ENCODE data around the gene FGD3.

FGD3 gene

DNA sequence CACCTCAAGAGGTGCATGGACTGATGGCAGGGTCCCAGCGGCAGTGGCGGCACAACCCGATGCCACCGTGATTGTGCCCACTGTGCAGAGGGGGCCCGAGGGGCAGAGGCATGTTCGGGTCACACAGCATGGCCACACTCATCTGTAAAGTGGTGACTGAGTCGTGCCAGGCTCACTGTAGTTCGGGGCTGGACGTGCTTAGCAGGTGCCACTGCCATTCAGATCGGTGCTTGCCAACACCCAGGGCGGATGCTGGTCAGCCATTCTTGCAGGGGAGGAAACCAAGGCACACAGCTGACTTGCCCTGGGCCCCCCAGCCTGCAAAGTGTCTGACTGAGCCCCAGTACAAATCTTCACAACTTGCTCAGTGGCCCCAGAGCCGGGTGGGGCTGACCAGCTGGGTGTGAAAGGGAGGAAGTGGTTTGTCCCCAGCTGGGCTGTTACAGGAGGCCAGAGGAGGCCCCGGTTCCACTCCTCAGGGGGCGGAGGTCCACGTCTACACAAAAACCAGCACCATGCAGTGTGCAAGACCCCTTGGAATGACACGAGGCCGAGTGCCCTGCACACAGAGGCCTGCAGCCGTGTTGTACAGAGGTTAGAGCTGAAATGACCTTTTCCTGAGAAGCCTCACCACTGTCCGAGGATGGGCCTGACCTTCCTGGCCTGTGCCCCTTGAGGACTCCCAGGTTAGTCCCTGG, 17.9 kb downstream of the FGD3 start:
- H3K27ac ChIP-seq: no peak overlapping the region
- TF ChIP-seq CTCF (IDR thresholded peaks at IDR 0.05): no peak
- intact Hi-C loops (cut with DNase I; ENCODE audit: low total_unique reads): no loop called here
- peaks cover 0 to 10% of the 10 kb centered on the region in 2 donors for H3K27me3 ChIP-seq
- peak overlapping the region; percentile 34 to 35 for H3K4me3 ChIP-seq
- no peaks in the 10 kb centered on the region for H3K36me3 ChIP-seq
- H3K4me1 ChIP-seq: no peaks in the 10 kb centered on the region
- peak; percentile 48 to 64 for DNase-seq
- H3K9me3 ChIP-seq: peaks cover 0 to 4% (median 3%) of the 10 kb centered on the region in 3 donors

GRCh38 chr9:92965759-92966517, 18.6 kb downstream of the FGD3 start:
- intact Hi-C loops (cut with DNase I; ENCODE audit: low total_unique reads): no loop called here
- H3K27ac ChIP-seq: no peak overlapping the region
- H3K9me3 ChIP-seq: peaks cover 0 to 4% (median 3%) of the 10 kb centered on the region in 3 donors
- H3K27me3 ChIP-seq: peaks cover 0 to 10% of the 10 kb centered on the region in 2 donors
- no peaks in the 10 kb centered on the region for H3K4me1 ChIP-seq
- peak overlapping the region in 1 of 2 donors; percentile 35 for H3K4me3 ChIP-seq
- H3K36me3 ChIP-seq: no peaks in the 10 kb centered on the region
- peak in 1 of 2 donors; percentile 52 for DNase-seq
- TF ChIP-seq CTCF (IDR thresholded peaks at IDR 0.05): no peak

DNA sequence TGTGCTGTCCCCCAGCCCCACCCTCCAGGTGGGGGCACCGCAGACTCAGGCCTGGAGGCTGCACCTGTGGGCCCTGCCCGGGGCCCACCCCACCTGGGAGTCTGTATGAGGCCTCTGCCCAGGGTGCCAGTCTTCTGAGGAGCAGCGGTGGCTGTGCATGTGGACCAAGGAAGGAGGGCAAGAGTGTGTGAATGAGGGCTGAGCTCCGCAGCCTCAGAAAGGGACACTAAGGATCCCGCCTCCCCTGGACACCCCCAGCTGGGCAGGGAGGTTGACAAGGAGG, 19.1 kb downstream of the FGD3 start:
- Histone ChIP-seq H3K36me3 (no peaks in the 10 kb centered on the region), H3K4me1 (no peaks in the 10 kb centered on the region), H3K27me3 (peaks cover 0 to 10% of the 10 kb centered on the region in 2 donors), H3K27ac (no peak overlapping the region), H3K4me3 (no peak overlapping the region), H3K9me3 (peaks cover 0 to 4% (median 2%) of the 10 kb centered on the region in 3 donors)
- peak in 1 of 2 donors; percentile 46 for DNase-seq
- intact Hi-C loops (cut with DNase I; ENCODE audit: low total_unique reads): no loop called here
- no peak for TF ChIP-seq CTCF (IDR thresholded peaks at IDR 0.05)

DNA sequence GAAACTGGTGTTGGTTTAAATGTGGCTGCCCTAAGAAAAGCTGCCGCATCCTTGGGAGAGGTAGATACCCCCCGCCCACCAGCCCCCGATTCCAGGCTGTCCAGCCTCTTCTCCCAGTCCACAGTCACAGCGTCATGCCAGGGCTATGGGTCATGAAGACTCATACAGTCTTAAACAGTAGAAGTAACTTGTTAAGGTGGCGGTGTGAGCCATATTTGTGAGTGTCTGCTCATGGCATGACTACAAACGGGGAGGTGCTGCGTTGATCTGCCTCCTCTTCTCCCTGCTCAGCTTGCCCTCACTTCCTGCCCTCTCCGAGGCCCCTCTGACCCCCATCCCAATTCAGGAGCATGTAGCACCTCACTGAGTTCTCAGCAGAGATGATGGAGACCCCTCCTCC, 20.8 kb downstream of the FGD3 start:
- no peak overlapping the region for H3K4me3 ChIP-seq
- no peaks in the 10 kb centered on the region for H3K9me3 ChIP-seq
- no peak overlapping the region for H3K27ac ChIP-seq
- intact Hi-C loops (cut with DNase I; ENCODE audit: low total_unique reads): no loop called here
- DNase-seq: peak in 1 of 2 donors; percentile 19
- H3K27me3 ChIP-seq: peaks cover 0 to 10% of the 10 kb centered on the region in 2 donors
- TF ChIP-seq CTCF (IDR thresholded peaks at IDR 0.05): no peak
- H3K36me3 ChIP-seq: no peaks in the 10 kb centered on the region
- no peaks in the 10 kb centered on the region for H3K4me1 ChIP-seq

DNA sequence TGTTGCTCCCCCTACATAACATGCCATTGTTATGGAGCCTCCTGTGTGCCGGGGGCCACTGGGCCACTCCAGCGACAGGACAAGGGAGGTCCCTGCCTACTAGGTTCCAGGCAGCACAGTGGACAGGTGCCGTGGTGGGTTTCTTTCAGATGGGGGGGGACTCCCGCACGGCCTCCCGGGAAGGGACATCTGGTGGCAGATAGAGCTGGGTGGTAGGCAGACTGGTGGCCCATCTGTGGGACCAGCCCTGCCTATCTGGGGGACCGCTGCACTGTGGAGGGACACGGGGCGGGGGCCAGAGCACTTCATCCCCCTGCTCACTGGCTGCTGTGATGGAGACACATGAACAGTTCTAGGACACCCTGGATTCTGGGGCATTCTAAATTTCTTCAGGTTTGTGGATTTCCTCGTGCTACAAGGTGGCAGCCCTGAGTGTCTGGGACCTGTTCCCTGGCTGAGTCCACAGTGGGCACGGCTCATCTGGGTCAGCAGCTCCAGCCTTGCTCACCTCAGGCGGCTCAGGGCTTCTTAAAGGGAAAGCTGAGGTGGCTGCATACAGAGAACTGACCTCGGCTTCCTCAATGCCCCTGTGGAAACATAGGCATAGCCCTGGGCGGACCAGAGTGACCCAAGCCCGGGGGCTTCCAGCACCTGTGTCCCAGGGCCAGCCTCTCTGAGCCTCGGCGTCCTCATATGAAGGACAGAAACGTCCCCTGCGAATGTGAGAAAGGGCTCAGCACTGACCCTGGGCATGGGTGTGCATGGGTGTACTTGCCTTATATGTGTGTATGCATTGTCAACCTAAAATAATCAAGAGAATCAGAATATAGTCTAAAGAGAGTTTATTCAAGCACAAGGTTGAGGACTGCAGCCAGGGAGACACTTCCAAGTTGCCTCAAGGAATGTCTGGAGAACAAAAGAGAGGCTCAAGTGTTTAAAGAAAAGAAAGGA, 22.5 kb downstream of the FGD3 start:
- H3K27me3 ChIP-seq: peaks cover 0 to 11% of the 10 kb centered on the region in 2 donors
- H3K4me3 ChIP-seq: no peak overlapping the region
- DNase-seq: peak in 1 of 2 donors; percentile 50
- no peaks in the 10 kb centered on the region for H3K9me3 ChIP-seq
- H3K36me3 ChIP-seq: no peaks in the 10 kb centered on the region
- TF ChIP-seq CTCF (IDR thresholded peaks at IDR 0.05): no peak
- intact Hi-C loops (cut with DNase I; ENCODE audit: low total_unique reads): no loop called here
- no peaks in the 10 kb centered on the region for H3K4me1 ChIP-seq
- no peak overlapping the region for H3K27ac ChIP-seq
